PFSK-1 (cell line): ENCODE data around the gene PLCL2.

Source experiments
- POLR2AphosphoS5 ChIP-seq: IDR thresholded peaks from 2 replicates; pipeline ENCODE4 v1.6.1; 2012; ENCODE audit warnings: low read depth, mild to moderate bottlenecking, control low read depth, low read length, moderate library complexity
- REST ChIP-seq, 2 experiments: IDR thresholded peaks; 2 replicates each; pipeline versions ENCODE4 v1.6.1 to v1.8.0; 2011 to 2012; ENCODE audit warnings: low read depth in 2 of 2, low read length in 2 of 2, control low read depth in 1 of 2, inconsistent platforms in 1 of 2, mild to moderate bottlenecking in 1 of 2, moderate library complexity in 1 of 2; ENCODE audit not compliant: insufficient read depth in 1 of 2

GRCh38 chr3:16844222-16844621 lies 40.5 kb upstream of the PLCL2 start:
- no peak for TF ChIP-seq POLR2AphosphoS5
- no peak for TF ChIP-seq REST (IDR thresholded peaks at IDR 0.05; ENCODE audit: insufficient read depth in 1 of 2, low read depth in 2 of 2, low read length in 2 of 2)
